ENCODE data around the gene KBTBD12.

KBTBD12 gene

DNA sequence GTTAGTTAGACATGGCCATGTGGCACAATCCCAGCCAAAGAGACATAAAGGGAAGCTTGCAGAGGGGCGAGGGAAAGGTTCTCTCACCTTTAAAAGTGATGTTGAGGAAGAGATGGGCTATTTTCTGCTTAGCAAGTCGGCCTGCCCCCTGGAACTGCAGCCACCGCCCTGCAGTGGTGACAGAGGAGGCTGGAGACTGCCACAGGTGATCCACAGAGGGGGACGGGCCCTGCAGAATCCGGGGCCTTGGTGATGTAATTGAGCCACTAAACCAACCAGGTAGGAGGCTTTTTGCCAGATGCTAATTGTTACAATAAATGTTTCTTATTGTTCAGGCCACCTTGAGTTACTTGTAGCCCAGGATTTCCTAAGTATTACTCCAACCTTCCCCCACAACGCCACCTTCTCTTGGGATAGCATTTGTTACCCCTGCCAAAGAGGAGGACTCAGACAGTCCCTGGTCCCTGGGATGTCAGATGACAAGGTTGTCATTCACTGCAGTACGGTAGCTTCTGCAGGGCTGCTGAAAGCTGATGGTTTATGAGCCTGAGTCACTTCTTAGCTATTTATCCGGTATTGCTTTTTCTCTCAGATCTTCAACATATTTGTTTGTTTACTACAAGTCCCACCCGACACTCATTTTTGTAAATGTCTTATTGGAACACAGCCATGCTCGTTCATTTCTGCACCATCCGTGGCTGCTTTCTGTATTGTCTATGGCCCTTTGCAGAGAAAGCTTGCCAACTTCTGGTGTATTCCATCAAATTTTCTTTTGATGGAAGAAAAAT lies 73.9 kb downstream of the KBTBD12 start:
- no peak for DNase-seq

DNA sequence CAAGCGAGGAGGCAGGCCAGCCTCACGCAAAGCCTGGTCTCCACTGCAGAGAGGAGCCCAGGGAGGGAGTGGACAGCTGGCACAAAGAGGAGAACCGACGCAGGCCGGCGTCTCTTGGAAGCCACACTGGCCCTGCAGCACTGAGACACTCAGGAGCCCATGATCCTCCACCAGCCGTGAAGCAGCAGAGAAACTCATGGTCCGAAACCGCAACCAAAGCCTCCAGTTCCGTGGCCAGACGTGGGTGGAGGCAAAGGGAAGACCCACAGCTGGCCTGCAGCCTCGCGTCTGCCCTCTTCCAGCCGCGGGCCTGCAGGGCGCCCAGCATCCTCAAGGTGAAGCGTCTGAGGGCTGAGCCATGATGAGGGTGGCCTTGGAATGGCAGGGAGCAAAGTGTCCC lies 75.0 kb downstream of the KBTBD12 start:
- no peak for DNase-seq

DNA sequence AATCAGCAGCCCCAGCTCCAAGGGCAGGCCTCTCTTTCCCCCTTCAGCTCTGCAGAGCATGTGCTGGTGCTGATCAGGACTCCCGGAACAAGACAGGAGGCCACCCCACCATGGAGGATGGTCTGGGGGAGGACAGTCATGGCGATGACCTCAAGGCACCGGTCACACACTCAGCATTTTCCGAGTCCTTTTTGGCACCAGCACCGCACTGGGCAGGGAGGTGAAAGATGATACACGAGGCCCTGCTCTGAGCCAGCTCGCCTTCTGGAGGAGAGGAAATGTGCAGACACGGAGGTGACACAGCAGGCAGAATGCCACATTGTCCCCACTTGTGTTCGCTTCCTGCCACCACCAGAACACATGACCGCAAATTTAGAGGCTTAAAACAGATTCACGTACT lies 75.4 kb downstream of the KBTBD12 start:
- no peak for DNase-seq

DNA sequence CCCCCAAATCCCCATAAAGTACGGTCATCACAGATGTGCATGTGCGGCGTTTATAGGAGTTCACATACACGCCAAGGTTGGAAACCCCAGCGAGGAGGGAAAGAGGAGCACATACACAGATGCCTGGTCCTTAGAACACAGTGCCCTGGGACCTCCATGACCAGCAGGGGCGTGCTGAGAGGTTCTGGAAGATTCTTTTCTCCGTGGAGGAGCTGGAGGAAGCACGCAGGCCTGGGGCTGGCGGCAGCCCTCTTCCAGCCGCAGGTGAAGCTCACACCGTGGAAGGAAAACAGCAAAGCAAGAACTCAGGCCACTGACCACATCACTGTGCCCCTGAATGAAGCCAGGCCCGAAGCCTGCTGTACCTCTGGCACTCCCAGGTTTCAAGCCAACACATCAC lies 76.2 kb downstream of the KBTBD12 start:
- no peak for DNase-seq

DNA sequence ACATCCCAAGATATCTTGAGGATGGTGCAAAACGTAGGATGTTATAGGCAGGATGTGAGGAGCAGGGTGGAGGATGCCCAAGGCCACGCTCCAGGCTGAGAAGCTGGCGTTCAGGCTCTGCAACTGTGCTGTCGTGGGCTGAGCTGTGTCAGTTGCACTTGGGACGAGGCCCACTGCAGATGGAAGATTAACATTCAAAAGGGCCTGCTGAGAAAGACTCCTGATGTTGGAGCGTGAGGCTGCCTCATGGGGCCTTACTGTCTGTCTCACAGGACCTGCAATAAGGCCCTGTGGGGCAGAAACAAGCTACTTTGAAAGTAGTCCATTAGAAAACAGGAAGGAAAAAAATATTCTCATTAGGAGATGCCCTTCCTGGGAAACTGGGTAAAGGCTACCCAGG lies 76.6 kb downstream of the KBTBD12 start:
- DNase-seq: no peak

DNA sequence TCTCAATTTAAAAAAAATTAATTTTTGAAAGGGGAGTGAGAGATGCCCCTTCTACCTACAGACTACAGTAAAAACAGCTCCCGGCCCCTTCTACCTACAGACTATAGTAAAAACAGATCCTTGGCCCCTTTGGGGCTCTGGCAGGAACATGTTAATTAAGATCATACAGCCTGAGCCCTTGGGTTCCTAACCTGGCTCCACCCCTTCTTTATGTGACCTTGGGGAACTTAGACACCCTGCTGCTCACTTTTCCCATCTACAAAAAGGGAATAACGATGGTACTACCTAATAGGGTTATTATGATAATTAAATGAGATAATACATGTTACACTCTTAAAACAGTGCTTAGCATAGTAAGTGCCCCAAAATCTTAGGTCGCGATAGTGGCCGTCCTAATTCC lies 77.1 kb downstream of the KBTBD12 start:
- DNase-seq: no peak

DNA sequence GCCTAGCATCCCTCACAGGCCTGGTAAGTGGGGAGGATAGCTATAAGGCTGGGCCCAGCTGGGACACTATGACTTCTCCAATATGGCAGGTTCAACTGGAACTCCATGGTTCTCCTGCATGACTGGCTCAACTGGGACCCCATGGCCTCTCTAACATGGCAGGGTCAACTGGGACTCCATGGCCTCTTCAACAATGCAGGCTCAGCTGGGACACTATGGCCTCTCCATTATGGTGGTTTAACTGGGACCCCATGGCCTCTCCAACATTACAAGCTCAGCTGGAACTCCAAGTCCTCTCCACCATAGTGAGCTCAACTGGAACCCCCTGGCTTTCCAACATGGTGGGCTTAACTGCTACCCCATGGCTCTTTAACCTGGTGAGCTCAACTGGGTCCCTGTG lies 79.0 kb downstream of the KBTBD12 start:
- DNase-seq: no peak

DNA sequence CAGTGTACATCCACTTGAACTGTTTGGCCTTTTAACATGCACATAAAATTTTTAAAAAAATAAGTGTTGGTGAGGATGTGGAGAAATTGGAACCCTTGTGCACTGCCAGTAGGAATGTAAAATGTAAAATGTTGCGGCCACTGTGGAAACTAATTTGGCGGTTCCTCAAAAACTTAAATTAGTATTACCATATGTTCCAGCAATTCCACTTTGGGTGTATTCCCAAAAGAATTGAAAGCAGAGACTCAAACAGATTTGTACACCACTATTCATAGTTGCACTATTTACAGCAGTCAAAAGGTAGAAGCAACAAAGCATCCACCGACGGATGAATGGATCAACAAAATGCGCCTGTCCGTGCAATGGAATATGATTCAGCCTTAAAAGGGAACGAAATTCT lies 82.0 kb downstream of the KBTBD12 start:
- no peak for DNase-seq

DNA sequence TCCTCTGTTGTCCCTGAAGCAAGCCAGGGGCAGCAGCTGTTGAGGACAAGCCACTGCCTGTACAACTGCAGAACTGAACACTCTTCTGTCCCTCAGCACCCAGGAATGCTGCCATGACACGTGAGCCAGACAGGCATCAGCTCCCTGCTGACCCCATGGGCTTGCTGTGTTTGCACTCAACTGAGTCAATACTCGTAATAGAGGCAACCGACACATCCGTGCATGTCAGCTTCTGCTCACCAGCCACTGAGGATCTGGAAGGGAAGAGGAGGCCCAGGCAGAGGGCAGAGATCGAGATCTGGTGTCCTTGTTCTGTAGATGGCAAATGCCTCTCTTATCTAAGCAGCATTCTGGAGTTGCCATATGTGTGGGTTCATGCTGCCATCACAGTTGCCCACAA lies 82.9 kb downstream of the KBTBD12 start:
- DNase-seq: no peak

DNA sequence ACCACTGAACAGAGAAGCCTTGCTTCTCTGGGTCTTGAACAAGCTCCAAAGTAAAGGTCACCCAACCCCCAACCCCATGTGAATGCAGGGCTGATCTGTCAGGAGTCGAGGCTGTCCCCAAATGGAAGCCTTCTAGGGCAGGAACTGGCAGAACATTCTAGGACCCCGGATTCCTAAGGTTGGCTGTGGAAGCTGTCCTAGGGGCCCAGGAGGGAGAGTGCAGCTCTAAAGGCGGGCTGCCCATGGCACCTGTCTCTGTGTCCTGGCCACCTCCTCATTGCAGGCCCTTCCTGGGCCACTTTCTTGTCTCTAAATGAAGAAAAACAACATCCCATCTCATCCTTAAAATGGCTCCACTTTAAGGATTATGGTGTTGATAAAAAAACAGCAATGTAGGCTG lies 83.6 kb downstream of the KBTBD12 start:
- DNase-seq: no peak

DNA sequence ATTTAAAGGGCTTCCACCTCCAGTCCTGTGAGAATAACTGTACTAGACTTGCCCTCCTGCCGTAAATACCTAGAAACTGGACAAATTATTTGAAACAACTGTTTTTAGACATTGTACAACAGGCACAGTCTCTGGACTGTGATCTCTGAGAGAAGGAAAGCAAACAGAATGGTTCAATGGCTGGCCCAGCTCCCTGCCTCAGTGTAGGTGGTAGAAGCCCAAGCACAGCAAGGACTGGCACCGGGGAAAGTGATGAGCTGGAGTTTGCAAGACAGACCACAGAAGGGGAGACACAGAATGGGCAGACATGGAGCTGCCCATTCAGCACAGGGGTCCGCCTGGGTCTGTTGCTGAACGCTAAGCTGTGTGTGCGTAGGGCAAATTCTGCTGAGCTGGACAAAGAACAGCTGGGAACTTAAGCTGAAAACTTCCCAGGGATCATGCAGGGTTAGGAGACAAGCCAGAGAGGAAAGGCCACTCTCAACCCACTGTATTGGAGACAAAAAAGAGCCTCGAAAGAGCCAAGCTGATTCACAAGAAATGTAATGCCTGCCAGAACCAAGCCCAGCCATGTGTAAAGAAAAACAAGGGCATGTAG lies 84.6 kb downstream of the KBTBD12 start:
- no peak for DNase-seq

DNA sequence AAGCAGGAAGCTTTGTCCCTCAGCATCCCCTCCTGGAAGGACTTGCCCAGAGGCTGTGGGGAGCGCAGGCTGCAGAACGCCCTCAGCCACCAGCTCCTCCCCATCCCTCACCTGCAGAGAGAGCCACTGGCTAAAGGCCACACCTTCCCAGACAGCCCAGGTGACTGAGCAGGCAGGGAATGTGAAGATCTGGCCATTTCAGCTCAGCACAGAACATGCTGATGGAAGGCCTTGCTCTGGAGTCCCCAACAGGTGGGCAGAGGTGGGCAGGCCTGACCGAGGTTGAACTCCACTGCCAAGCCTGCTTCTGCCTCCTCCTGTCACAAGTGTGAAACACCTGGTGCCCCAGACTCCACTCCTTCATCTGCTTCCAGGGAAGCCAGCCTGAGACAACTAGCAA lies 86.5 kb downstream of the KBTBD12 start:
- DNase-seq: no peak

DNA sequence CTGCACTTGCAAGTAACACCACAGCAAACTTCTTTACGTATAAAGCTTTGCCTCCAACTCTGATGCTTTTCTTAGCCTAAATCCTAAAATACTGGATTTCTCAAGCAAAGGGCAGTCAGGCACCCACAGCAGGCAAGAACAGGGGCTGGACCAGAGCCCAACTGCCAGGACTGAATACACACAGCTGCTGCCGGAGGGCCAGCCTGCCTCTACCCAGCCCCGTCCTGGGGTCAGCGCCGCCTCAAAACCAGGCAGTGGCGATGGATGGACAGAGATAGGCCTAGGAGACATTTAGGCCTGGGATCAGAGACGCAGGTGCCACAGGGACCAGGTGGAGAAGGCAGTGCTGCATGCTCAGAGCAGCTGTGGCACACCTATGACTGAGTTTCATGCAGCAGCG lies 89.6 kb downstream of the KBTBD12 start:
- no peak for DNase-seq

DNA sequence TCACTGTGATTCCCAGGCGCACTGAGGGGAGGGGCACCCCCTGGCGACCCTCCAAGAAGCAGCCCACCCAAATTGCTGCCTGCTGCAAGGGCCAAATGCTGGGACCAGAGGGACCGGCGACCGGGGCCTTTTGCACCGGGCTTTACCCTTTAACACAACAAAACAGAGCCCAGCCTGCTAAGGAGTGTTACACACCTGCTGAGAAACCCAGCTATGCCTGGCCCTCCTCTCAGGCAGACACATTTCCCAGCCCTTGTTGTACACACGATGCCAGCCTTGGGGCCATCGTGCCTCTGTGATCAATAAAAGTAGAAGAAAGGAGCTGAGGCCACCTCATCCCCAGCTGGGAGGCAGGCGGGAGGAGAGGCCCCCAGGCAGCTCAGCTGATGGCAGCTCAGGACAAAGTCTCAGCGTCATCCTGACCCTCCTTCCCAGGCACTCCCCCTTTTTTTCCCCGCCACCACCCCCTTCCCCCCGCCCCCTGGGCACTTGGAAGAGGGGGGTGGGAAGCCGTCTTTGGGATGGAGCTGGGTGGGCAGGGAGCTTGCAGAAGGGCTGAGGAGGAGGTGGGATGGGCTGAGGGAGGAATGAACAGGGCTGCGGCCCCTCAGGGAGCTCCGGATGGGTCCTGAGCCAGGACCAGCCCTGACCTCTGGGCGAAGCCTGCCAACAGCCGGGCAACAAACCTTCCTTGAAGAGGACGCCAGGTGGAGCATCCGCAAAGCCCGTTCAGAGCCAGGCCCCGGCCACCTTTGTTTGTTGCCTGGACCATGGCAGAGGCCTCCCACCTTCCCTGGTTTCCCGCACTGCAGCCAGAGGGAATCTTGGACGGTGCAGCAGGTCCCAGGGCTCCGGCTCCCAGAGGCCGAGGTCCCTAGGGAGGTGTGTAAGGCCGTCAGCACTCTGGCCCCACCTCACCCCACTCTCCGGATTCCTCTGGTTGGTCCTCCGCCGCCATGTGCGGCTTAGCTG lies 91.3 kb downstream of the KBTBD12 start:
- no peak for DNase-seq

DNA sequence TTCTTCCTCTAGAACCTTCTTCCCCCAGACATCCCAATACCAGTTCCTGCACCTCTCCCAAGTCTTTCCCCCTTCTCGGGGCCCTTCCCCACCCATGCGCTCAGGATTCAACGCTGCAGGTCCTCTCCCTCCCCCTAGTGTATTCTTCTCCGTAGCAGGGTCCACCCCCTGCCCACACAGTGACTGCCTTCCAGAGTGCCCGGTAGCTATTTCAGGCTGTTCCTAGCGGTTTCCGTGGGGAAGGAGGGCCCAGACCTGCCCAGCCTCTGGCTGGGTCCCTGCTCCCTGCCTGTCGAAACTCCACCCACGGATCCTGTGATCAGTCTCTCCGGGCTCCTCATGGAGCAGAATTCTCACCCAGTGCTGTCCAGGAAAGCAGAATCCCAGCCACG lies 92.0 kb downstream of the KBTBD12 start:
- no peak for DNase-seq

DNA sequence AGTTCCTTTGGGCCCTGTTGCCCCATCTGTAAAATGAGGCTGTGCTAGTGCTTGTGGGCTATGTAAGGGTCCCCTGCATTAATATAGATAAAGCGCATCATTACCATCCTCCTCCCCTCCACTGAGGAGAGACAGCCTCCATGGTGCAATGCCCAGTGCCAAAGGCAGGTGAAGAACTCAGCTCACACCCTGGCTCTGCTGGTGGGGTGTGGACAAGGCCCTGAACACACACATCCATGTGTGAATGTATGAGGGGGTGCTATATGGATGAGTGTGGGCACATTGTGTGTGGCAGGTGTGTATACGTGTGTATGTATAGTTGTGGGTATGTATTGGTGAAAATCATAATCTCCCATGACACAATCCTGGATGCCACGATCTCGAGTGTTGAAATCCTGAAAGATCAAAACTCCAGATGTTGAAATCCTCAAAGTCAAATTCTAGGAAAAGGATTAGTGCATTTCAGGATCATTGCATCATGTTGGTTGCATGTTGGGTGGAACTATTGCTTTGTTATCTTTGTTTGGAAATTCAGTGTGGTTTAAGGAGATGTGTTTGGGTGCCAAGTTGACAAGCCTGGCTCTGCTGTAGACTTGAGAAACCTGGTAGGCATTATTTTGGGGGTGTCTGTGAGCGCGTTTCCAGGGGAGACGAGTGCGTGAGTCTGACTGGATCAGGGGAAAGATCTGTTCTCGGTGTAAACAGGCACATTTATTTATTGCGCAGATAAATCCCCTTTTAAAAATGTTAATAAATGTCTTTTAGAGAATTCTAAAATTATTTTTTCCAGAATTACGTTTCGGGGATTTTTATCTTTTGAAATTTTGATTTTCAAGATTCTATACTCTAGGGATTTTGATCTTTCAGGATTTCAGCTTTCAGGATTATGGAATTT lies 95.2 kb downstream of the KBTBD12 start:
- DNase-seq: no peak

DNA sequence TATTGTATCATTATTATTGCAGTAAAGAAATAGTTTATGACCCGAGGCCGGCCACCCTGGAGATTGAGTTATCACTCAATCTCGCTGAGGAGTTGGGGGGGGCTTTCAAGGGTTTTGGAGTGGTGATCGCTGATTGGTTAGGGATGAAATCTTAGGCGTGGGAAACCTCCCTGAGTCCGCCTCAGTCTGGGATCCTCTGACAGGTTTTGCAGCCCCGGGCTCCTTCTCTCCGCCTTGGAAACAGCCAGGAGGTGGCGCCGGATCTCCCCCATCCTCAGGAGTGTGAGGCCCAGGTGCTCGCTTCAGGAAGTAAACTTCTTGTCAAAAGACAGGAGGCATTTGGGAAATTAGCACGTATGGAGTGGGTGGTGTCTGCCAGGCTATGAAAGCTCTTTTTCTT lies 96.1 kb downstream of the KBTBD12 start:
- DNase-seq: no peak

DNA sequence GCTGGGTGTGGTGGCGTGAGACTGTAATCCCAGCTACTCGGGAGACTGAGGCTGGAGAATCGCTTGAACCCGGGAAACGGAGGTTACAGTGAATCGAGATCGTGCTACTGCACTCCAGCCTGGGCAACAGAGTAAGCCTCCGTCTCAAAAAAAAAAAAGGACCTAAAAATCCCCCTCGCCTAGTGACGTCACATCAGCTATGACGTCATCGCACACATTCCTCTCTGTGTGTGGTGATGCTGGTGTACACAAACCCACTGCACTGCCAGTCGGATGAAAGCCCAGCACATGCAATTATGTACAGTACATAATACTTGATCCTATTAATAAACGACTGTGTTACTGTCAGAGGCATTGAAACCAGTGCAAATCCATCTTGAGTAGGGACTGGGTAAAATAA lies 97.0 kb downstream of the KBTBD12 start:
- DNase-seq: no peak

DNA sequence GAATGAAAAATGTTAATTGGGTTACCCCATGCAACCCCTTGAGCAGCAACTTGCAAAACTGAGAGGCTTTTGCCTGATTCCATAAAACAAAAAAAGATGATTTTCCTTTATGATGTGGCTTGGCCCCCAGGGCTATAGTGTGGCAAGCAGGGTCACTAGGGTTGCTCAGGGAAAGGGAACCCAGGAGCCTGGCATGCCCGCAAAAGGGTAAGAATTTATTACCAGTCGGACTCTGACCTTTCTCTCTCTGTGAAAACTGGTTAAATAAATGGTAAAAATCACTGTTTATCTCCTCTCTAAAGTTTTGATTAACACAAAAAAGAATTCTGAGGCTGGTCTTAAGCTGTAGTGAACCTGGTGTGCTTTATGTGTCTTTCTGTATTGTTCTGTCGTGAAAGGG lies 99.5 kb downstream of the KBTBD12 start:
- no peak for DNase-seq

DNA sequence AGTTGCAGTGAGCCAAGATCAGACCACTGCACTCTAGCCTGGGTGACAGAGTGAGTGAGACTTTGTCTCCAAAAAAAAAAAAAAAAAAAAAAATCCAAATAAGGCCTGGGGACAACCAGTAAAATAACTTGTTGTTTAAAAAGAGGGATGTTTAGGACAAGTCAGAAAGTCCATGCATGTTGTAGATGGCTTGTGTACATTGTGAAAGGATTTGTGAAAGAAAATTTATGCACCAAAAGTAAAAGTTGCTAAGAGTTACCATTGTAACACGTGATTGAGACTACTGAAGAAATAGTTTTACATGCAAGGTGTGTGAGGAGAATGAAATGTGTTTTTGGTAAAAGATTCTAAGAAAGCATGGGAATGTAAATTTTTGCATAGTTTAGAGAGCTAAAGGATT lies 101.5 kb downstream of the KBTBD12 start:
- no peak for DNase-seq

DNA sequence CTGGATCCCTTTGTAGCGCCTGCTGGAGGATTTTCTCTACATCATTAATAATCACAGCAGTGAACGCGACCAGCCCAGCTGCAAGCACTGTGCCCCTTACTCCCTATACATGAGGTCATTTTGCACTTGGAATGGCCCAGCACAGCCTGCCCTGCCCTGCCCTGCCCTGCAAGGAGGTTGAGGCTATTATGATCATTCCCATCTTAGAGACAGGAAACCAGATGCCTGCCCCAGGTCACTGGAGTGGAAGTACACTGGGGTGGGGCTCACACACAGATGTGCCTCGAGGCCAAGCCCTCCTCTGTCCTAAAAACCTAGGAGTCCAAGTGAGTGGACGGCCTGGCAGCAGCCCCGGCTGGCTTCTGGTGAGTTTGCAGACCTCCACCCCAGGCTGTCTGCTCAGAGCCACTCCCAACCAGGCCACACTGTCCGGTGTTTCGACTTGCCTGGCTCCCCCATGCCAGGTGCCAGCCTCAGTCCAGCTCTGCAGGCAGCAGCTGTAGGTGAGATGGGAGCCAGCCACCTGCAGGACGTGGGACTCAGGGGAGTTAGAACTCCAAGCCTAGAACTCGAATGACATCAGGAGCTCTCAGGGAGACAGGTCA lies 106.8 kb downstream of the KBTBD12 start:
- DNase-seq: no peak

DNA sequence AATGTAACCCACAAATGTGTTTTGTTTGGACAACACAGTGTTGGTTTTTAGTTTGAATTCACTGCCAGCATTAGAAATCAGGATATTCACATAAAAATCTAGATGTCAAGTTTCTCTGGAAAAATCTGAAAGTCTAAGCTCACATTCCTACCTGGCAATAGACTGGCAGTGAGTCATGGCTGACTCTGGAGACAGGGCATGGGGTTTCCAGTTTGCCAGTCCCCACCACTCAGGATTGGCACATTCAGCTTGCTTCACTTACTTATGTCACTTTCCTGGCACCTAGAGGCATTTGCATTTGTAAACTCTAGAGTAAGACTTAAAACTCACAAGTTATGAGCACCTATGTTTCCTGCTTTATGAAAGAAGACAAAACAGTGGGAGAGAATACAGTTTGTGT lies 118.1 kb downstream of the KBTBD12 start:
- no peak for DNase-seq

Data from NCI-H1048 (cell line).